Osteoblast (primary cell): ENCODE data around the gene MACF1. TPM values are rescaled to one million over a fixed set of nuclear protein-coding genes. Genes with fewer than 3 reads are reported as not detected.
A peak's percentile ranks its signal among the peaks of the same experiment; 100 is the strongest.

Experiments
- DNase-seq: peaks from one replicate; pipeline ENCODE4 v3.0.0; 2011; ENCODE audit warnings: low spot score, mixed read lengths; ENCODE audit not compliant: insufficient read length; ENCODE audit errors: missing footprints
- H2AFZ ChIP-seq: 2 replicates; pipeline ENCODE4 v1.6.0; 2011; ENCODE audit warnings: mild to moderate bottlenecking, low read length
- H3K27ac ChIP-seq: 2 replicates; pipeline ENCODE4 v1.5.1; 2011; ENCODE audit warnings: mild to moderate bottlenecking, low read depth, low read length, moderate library complexity
- H3K27me3 ChIP-seq: 2 replicates; pipeline ENCODE4 v1.6.0; 2012; ENCODE audit warnings: mild to moderate bottlenecking, control low read depth, inconsistent platforms, low read length, moderate library complexity; ENCODE audit not compliant: insufficient read depth
- H3K36me3 ChIP-seq: 2 replicates; pipeline ENCODE4 v1.5.1; 2011; ENCODE audit warnings: mild to moderate bottlenecking, low read length, control low read depth, moderate library complexity; ENCODE audit not compliant: insufficient read depth
- H3K4me1 ChIP-seq: 2 replicates; pipeline ENCODE4 v1.5.1; 2011; ENCODE audit warnings: mild to moderate bottlenecking, low read length, control low read depth, moderate library complexity; ENCODE audit not compliant: insufficient read depth
- H3K4me2 ChIP-seq: 2 replicates; pipeline ENCODE4 v1.6.0; 2011; ENCODE audit warnings: mild to moderate bottlenecking, low read length; ENCODE audit not compliant: insufficient read depth
- H3K4me3 ChIP-seq: fragments of 200-600 bp; sonication (generic); 3 replicates; pipeline ENCODE4 v1.5.1; 2012; ENCODE audit warnings: mild to moderate bottlenecking, low read length, inconsistent platforms; ENCODE audit not compliant: insufficient read depth
- H3K79me2 ChIP-seq: 2 replicates; pipeline ENCODE4 v1.6.0; 2012; ENCODE audit warnings: mild to moderate bottlenecking, low read length, control low read depth, inconsistent platforms; ENCODE audit not compliant: insufficient read depth
- H3K9me3 ChIP-seq: 2 replicates; pipeline ENCODE4 v1.5.1; 2011; ENCODE audit warnings: low read depth, low read length, control low read depth
- H4K20me1 ChIP-seq: 2 replicates; pipeline ENCODE4 v1.6.0; 2012; ENCODE audit warnings: mild to moderate bottlenecking, low read length, control low read depth; ENCODE audit not compliant: insufficient read depth
- CTCF ChIP-seq: IDR thresholded peaks from 2 replicates; pipeline ENCODE4 v1.5.1; 2011; ENCODE audit warnings: mild to moderate bottlenecking, low read depth, low read length, moderate library complexity; ENCODE audit errors: extremely low read depth
- total RNA-seq: library from RNA; depleted of rRNA; stranded (reverse); fragments of >200 nt; gene quantifications from 2 replicates; pipeline ENCODE4 v1.2.3, GENCODE V29; 2012

The MACF1 gene
- total RNA-seq, 1 donor: 424 TPM

GRCh38 chr1:39210649-39211048 lies 6.2 kb downstream of the MACF1 start:
- H3K4me1 ChIP-seq: peaks cover 37% of the 10 kb centered on the region
- peaks cover 25% of the 10 kb centered on the region for H4K20me1 ChIP-seq
- DNase-seq: no peak
- H3K27ac ChIP-seq: no peak overlapping the region
- no peaks in the 10 kb centered on the region for H3K27me3 ChIP-seq
- no peak overlapping the region for H3K4me3 ChIP-seq
- no peak overlapping the region for H2AFZ ChIP-seq
- TF ChIP-seq CTCF: no peak
- H3K36me3 ChIP-seq: peaks cover 6% of the 10 kb centered on the region
- no peak overlapping the region for H3K4me2 ChIP-seq
- no peaks in the 10 kb centered on the region for H3K9me3 ChIP-seq
- H3K79me2 ChIP-seq: peaks cover 81% of the 10 kb centered on the region

GRCh38 chr1:39212499-39212898 lies 8.0 kb downstream of the MACF1 start:
- Histone ChIP-seq H3K36me3 (peaks cover 6% of the 10 kb centered on the region), H3K79me2 (peaks cover 79% of the 10 kb centered on the region), H2AFZ (no peak overlapping the region), H3K27ac (no peak overlapping the region), H3K4me2 (no peak overlapping the region), H3K4me3 (no peak overlapping the region), H3K4me1 (peaks cover 28% of the 10 kb centered on the region), H3K9me3 (no peaks in the 10 kb centered on the region), H4K20me1 (peaks cover 28% of the 10 kb centered on the region), H3K27me3 (no peaks in the 10 kb centered on the region)
- no peak for DNase-seq
- TF ChIP-seq CTCF: no peak

GRCh38 chr1:39213511-39214002 lies 9.1 kb downstream of the MACF1 start:
- H3K27ac ChIP-seq: peak overlapping the region; percentile 54
- no peak overlapping the region for H3K4me3 ChIP-seq
- peaks cover 28% of the 10 kb centered on the region for H4K20me1 ChIP-seq
- peak overlapping the region; percentile 18 for H3K4me2 ChIP-seq
- H3K79me2 ChIP-seq: peaks cover 79% of the 10 kb centered on the region
- peak; percentile 80 for DNase-seq
- H3K9me3 ChIP-seq: no peaks in the 10 kb centered on the region
- H3K36me3 ChIP-seq: peaks cover 6% of the 10 kb centered on the region
- TF ChIP-seq CTCF: no peak
- no peak overlapping the region for H2AFZ ChIP-seq
- no peaks in the 10 kb centered on the region for H3K27me3 ChIP-seq
- peaks cover 28% of the 10 kb centered on the region for H3K4me1 ChIP-seq

- TF ChIP-seq CTCF: no peak
- H2AFZ ChIP-seq: no peak overlapping the region
- H3K4me3 ChIP-seq: no peak overlapping the region
- H3K36me3 ChIP-seq: peaks cover 6% of the 10 kb centered on the region
- peak; percentile 61 for DNase-seq
- H4K20me1 ChIP-seq: peaks cover 31% of the 10 kb centered on the region
- H3K9me3 ChIP-seq: no peaks in the 10 kb centered on the region
- H3K4me2 ChIP-seq: peak overlapping the region; percentile 18
- H3K4me1 ChIP-seq: peaks cover 28% of the 10 kb centered on the region
- H3K27me3 ChIP-seq: no peaks in the 10 kb centered on the region
- H3K27ac ChIP-seq: peak overlapping the region; percentile 54
- peaks cover 76% of the 10 kb centered on the region for H3K79me2 ChIP-seq
Measured at GRCh38 chr1:39214021-39214713, 9.7 kb downstream of the MACF1 start.
